Activated gamma-delta T cell (primary cell): ENCODE results near the gene KLF9.

Experiments
- DNase-seq: peaks from one replicate; lab custom pipeline; 2025; lab: John Stamatoyannopoulos, UW
- total RNA-seq, 2 donors: gene quantifications; one replicate each; lab custom pipeline; 2026; lab: John Stamatoyannopoulos, UW

Gene KLF9
- total RNA-seq: 52.1 to 56.9 reads per million in 2 donors

DNA sequence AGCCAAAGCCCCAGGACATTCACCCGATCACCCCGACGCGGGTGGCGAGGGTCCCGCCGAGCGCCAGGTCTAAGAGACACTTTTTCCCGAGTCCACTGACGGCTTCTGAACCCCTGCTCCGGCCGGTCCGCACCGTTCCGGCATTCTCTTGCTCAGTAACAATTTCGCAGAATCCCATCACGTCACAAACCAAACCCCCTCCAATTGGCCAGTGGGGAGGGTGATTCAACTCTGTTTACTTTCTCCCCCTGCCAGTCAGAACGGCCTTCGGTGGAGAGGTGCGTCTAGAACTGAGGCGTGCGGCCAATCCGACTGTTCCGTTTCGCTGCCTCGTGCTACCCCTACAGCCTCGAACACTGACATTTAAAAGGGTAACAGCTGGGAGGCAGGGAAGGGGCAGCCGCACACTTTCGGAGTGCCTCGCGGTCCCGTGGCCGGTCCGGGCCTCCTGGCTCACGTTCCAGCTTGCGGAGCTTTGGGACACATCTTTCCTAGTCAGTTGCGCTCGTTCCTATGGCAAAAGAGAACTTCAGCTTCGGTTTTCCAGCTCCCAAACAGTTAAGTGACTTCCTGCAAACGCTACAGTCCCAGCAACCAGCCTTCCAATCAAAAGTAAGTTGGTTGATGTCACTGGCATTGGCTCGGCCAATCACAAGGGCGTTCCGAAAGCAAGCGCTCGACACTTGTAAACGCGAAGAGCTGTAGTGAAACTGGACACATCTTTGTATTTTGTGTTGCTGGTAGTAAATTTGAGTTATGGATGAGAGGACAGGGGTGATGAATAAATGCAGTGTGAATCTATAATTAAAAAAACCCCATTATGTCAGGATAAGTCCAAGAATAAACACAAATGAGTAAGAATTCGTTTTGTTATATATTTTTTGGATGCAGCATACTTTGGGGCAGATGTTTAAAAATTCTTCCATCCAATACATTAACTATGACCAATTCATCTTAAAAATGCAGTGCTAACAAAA is at the start of gene KLF9:
Gene KLF9, minus strand, starts transcription at position 859 of the 977 bp plus-strand sequence. CDS start 1,294 bp downstream, outside the sequence.
- DNase-seq: peak; percentile 65

DNA sequence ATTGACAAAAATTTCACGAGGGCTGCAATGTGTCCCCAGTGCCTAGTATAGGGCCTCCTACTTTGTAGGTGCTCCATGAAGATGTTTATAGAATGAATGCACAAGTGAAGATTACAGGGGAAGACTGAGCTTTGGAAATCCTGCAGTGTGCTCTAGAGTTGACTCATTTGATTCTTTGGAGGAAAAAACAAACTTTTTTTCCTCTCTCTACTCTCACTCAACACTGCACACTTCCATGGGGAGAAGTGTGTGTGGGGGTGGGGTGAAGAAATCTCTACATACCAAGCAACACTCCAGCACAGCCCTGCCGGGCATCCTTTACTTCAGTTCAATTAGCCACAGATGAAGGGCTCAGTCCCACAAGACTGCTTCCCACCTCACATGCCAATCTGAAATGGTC is 49.4 kb upstream of the KLF9 start:
- DNase-seq: no peak

DNA sequence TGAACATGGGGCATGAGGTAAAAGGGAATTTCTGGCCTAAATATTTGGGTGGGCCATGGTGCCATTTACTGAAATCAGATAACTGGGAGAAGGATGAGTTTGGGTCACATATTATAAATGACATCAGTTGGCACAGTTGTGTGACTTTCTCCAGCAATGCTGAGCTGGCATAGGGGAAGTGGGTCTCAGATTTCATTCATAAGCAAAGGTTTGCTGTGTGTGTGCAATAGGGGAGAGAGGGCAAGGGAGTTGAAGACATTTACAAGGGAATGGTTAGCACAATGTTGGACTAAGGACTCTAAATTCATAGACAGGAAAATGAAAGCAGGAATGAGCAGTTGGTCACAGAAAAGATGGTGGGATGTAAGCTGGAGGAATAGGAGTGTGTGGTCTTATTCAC is 47.8 kb upstream of the KLF9 start:
- no peak for DNase-seq

GRCh38 chr9:70457235-70457634 is 42.8 kb upstream of the KLF9 start:
- DNase-seq: no peak

DNA sequence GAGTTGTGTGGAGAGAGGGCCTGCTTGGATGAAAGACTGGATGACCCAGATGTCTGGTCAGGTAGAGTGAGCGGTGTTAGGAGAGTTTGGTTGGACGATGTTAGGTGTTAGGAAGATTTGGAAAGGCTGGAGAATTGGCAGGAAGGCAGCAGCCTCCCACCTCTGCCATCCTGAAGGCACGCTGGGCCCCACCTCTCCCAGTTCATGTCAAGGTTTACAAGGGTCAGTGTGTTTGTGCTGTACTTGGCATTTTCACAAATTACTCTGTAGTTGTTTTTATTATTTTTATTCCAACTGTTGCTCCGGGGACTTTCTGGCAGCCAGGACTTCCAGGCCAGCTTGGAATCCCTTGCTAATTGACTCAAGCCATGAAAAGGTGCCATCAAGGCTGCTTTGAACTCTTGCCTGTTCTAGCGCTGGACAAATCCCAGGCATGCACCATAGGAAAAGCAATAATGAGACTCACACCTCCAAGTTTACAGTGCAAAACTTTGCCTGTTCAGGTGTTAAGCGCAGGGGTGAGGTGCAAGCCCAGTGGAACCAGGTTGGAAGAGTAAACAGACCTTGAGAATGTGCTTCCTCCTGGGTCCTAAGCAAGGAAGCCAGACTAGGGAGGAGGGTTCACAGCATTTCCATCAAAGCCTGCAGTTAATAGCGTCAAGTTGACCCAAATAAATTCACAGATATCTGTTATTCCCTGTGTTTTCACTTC is 41.7 kb upstream of the KLF9 start:
- no peak for DNase-seq

GRCh38 chr9:70452365-70452764 is 37.9 kb upstream of the KLF9 start:
- no peak for DNase-seq

DNA sequence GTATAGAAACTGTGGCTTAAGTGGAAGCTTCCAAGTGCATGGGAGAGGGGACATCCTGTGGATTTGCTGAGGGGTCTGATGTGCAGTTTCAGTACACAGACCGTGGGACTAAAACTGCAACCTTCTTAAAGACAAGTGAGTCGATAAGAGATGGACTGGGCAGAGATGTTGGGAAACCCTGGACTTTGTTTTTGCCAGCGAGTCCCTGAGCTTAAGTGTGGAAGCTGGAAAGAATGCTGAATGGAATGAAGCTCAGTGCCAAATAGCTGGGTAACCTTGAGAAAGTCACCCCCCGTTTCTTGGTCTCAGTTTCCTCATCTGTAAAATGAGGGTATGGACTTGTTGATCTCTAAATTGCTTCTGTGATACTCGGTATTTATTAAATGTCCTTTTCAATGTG is 37.3 kb upstream of the KLF9 start:
- DNase-seq: no peak

GRCh38 chr9:70450738-70451137 is 36.3 kb upstream of the KLF9 start:
- no peak for DNase-seq

- DNase-seq: no peak
Measured at GRCh38 chr9:70449461-70449860, 35.0 kb upstream of the KLF9 start.

DNA sequence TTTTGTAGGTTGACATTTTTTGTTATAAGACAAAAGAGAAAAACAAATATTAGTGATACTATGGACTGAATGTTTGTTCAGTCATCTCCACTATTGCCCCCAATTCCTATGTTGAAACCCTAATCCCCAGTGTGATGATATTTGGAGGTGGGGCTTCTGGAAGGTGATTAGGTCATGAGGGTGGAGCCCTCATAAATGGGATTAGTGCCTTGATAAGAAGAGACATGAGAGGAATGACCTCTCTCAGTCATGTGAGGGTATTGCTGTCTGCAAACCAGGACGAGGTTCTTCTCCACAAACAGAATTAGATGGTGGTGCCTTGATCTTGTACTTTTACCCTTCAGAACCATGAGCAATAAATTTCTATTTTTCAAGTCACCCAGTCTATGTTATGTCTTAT is 34.5 kb upstream of the KLF9 start:
- no peak for DNase-seq

DNA sequence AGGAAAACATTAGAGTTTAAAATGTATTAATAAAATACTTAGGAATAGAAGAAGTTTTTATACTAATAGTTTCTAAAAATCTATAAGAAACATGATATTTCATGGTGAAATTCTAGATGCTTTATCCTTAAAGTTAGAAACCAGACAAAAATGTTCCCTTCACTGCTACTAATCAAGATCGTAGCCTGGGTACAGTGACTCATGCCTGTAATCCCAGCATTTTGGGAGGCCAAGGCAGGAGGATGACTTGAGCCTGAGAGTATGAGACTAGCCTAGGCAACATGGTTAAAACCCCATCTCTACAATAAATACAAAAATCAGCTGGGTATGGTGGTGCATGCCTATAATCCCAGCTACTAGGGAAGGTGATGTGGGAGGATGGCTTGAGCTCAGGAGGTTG is 30.4 kb upstream of the KLF9 start:
- DNase-seq: no peak

GRCh38 chr9:70442328-70442848 is 27.9 kb upstream of the KLF9 start:
- no peak for DNase-seq

GRCh38 chr9:70441622-70442021 is 27.2 kb upstream of the KLF9 start:
- no peak for DNase-seq

- no peak for DNase-seq
Measured at GRCh38 chr9:70439991-70440706, 25.7 kb upstream of the KLF9 start.

GRCh38 chr9:70438341-70438928 is 24.0 kb upstream of the KLF9 start:
- DNase-seq: no peak

GRCh38 chr9:70435948-70436347 is 21.5 kb upstream of the KLF9 start:
- no peak for DNase-seq

DNA sequence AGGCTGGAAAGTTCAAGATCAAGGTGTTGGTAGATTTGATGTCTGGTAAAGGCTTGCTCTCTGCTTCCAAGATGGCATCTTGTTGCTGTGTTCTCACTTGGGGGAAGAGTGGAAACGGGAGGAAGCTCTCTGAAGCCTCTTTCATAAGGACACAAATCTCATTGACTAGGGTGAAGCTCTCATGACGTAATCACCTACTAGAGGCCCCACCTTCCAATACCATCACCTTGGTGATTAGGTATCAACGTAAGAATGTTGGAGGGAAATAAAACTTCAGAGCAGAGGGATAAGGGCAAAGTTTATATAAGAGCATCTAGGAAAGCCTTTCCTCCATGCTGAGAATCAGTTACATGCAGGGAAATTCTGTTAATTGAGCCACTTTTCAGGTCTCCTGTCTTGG is 15.4 kb upstream of the KLF9 start:
- DNase-seq: no peak

GRCh38 chr9:70428781-70429180 is 14.3 kb upstream of the KLF9 start:
- no peak for DNase-seq

DNA sequence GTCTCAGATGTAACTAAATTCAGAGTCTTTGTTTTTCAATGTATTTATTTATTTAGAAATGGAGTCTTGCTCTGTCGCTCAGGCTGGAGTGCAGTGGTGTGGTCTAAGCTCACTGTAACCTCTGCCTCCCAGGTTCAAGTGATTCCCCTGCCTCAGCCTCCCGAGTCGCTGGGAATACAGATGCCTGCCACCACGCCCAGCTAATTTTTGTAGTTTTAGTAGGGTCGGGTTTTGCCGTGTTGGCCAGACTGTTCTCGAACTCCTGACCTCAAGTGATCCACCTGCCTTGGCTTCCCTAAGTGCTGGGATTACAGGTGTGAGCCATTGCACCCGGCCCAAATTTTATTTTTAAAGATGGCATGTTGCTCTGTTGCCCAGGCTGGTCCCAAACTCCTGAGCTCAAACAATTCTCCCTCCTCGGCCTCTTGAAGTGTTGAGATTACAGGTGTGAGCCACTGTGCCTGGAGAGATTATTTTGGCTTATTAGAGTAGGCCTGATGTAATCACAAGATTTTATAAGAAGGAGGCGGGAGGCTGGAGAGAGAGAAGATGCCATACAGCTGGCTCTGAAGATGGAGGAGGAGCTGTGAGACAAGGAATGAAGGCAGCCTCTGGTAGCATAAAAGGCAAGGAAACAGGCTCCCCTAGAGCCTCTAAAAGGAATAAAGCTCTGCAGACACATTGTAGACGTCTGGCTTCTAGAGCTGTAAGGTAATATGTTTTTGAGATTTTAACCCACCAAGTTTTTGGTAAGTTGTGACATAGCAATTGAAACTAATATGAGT is 12.9 kb upstream of the KLF9 start:
- DNase-seq: no peak

DNA sequence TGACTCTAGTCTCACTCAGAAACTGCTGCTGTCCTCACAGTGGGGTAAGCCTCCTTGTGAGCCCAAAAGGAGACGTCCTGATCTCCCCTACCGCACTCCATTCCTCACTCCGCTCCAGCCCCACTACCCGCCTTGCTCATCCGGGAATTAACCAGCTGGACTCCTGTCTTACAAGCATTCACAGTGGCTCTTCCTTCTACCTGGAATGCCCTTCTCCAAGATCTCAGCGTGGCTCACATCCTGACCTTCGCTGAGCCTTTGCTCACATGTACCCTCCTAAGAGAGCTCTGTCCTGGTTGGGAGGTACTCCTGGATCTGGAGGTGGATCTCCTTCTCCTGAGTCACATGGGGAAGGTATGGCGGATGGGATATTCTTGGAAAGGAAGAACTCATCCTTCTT is 10.7 kb upstream of the KLF9 start:
- DNase-seq: no peak
